GM21786 (cell line): Measurements from ENCODE around the gene MME.
"Not testable (repeated sequence)": the region's sequence is repeated elsewhere in the genome, so short reads cannot be mapped to it uniquely, and the experiment has no call there.

ENCODE experiments used
- ATAC-seq: cut with Tn5 transposase; IDR thresholded peaks from one replicate; pipeline ENCODE4 v1.9.1; 2021; ENCODE audit not compliant: unreplicated experiment

The MME gene

GRCh38 chr3:155083313-155083905, 3.3 kb downstream of the MME start:
- no peak for ATAC-seq

DNA sequence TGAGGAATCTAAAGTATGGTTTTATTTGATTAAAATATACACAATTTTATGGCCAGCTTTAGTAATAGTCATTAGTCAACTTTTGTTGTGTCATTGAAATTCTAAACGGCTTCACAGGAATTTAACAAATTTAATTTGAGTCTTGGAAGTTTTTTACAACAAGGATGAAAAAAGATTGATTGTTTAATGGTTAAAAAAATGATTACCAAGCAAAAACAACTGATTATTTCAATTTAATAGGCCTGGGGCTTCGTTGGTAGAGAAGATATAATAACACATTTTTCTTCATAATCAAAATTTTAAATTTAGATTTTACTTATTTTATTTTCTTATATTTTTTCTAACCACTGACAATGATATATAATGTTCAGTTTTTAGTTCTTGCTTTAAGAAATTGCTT, 4.4 kb downstream of the MME start:
- ATAC-seq, result no peak

DNA sequence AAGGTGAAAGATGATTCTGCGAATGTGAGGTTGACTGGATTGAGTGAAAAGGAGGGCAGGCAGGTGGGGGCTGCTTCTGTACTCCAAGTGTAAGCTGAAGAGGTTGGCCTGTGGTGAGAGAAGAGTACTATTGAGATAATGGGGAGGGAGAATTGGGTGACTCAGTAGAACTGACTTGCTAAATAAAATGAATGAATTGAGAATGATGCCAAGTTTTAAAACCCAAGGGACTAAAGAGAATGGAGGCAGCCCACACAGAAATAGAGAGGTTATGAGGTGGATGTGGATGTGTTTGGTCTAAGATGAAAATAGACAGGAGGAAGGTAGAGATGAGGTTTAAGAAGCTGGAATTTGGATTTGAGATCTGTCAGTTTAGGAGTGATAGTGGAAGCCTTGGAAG, 5.9 kb downstream of the MME start:
- no peak for ATAC-seq

DNA sequence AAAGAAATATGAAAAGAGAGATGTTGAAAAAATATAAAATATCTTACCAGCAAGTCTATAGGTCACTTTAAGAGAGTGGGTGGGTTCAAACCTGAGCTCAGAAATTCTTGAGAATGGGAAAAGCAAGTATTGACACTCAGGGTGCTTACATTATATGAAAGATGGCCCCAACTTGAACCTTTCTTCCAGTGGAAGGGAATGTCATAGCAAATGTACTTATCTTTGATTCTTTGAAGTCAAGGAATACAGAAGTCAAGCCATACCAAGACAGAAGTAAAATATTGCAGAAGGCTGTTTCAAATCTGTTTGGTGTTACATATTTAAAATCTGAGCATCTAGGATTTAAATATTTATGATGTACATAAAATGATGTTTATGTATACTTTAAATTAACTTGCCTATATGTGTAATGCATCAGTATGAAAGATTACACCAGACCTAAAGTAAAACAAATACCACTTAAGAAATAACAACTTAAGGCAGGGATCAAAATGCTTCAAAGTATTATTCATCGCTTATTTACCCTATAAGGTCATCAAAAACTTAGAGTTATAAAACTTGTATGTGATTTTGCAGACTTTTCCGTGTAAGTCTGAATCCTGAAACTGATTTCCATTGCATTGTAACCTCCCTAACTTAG, 8.7 kb downstream of the MME start:
- no peak for ATAC-seq

DNA sequence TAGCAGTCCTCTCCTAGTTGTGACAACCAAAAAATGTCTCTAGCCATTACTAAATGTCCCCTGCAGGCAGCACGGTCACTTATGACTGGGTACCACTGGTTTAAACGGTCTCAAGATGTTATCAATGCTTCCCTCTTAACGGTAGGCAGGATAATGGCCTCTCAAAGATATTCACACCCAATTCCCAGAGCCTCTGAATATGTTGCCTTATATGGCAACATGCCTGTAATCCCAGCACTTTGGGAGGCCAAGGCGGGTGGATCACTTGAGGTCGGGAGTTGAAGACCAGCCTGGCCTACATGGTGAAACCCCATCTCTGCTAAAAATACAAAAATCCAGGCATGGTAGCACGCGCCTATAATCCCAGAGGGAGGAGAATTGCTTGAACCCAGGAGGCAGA, 9.4 kb downstream of the MME start:
- no peak for ATAC-seq

DNA sequence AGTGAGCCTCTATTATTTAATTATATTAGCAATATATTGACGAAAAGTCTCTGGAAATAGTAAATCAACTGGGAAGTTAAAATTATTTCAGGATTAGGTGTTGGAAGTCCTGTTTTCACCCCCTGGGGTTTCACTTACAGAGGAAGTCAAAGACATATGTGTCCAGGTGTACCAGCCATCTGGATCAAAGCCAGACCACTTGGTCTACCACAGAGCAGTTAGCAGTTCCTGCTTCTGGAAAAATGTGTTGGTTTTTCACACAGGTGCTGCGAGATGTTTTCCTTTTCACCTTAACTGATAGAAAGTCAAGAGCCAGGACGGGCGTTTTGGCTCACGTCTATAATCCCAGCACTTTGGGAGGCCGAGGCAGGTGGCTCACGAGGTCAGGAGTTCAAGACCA, 13.1 kb downstream of the MME start:
- ATAC-seq, result no peak

DNA sequence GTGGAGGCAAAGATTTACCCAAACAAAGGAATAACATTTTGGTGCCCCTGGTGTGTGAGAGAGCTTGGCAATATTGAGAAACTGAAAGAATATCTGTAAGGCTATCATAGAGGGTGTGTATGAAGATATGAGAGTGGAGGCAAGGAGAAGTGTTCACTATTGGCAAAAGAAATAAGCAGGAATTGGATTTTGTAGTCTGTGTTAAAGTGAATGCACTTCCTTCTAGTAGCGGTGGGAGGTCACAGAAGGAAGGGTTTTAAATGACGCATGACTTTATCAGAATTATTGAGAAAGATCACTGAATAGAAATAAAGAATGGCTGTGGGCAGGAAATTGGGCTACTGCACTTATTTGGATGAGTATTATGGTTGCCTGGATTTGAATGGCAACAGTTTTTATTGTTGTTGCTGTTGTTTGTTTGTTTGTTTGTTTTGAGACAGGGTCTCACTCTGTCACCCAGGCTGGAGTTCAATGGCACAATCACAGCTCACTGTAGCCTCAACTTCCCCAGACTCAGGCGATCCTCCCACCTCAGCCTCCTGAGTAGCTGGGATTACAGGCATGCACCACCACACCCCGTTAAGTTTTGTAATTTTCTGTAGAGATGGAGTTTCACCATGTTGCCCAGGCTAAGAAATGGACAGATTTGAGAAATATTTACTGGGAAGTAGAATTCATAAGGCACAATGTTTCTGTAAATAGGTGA, 16.3 kb downstream of the MME start:
- no peak for ATAC-seq

DNA sequence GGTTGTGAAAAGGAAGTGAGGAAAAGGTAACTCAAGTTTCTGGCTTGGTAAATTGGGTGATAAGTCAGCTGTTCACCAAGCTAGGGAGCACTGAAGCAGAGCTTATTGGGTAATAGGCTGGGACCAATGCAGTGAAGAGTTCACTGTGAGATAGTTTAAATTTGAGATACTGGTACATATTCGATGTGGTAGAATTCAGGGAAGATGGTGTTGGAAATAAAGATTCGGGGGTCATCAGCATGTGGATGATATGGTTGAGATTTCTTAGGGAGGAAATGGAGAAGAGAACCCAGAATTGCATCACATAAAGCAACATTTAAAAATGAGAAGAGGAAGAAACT, 16.9 kb downstream of the MME start:
- no peak for ATAC-seq

DNA sequence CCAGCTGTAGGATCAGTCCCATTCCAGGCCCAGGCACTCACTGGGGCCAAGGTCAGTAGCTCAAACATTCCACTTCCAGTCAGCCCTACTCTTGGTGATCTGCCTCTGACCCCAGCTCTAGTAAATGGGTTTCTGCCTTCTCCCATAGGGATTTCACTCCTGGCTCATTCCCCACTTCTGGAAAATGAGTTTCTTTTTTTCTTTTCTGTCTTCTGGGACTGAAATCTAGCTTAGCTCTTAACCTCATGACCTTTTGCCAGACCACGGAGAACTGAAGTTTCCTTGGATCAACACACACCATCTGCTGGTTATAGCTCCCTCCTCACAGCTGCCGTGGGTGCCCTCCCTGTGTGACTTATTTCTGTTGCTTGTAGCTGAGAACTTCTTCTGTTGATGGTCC, 21.3 kb downstream of the MME start:
- ATAC-seq, result no peak

DNA sequence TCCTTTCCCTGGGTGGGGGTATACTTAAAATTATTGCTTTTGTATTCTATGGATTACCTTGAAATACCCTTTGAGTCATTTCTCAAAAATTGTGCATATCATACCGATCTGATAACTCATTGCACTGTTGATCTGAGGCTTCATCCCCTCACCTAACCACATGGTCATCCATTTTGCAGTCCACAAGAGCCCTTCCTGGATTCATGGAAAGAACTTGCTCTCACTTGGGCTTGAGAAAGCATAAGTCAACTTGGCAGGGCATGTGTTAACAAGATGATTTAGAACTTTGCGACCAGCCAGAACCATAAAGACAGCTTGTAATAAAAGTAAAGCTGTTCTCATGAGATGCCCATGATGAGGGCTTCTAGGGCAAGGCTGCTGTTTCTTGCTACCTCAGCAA, 22.2 kb downstream of the MME start:
- no peak for ATAC-seq

- no peak for ATAC-seq
Measured at GRCh38 chr3:155103686-155104085, 23.6 kb downstream of the MME start.

GRCh38 chr3:155106119-155106518, 26.0 kb downstream of the MME start:
- no peak for ATAC-seq

DNA sequence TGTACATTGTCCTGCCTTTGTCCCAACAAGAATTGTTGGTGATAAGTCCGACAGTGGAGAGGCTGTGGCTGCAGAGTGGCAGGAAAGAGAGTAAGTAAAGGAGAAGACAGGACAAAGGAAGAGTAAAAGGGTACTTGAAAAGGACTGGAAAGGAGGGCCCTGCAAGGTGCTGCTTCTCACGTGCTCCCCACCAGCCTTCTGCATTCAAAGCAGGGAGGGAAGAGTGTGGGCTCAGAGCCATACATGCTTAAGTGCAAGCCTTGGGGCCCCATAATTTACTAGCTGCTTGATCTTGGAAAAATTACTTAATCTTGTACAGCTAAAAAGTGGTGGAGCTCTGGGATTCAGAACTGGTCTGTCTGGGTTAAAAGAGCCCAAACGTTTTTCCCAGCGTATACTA, 29.9 kb downstream of the MME start:
- no peak for ATAC-seq

GRCh38 chr3:155110996-155111901, 31.1 kb downstream of the MME start:
- no peak for ATAC-seq

DNA sequence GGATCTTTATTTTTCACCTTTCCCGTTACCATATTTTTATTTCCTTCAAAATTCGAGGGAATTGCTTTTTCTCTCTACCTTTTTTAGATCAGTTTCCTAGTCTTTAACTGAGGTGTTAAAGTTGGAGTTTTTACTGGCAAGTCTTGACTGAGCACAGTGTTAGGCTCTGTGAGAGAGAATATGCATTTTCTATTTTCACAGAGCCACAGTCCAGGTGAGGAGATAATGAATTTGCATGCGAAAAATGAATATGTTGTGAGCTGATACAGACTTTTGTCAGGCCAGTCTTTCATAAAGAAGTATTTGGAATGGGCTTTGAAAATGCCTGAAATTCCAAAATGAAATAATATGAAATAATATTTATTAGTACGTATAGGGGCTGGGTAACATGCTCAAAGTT, 31.9 kb downstream of the MME start:
- no peak for ATAC-seq

DNA sequence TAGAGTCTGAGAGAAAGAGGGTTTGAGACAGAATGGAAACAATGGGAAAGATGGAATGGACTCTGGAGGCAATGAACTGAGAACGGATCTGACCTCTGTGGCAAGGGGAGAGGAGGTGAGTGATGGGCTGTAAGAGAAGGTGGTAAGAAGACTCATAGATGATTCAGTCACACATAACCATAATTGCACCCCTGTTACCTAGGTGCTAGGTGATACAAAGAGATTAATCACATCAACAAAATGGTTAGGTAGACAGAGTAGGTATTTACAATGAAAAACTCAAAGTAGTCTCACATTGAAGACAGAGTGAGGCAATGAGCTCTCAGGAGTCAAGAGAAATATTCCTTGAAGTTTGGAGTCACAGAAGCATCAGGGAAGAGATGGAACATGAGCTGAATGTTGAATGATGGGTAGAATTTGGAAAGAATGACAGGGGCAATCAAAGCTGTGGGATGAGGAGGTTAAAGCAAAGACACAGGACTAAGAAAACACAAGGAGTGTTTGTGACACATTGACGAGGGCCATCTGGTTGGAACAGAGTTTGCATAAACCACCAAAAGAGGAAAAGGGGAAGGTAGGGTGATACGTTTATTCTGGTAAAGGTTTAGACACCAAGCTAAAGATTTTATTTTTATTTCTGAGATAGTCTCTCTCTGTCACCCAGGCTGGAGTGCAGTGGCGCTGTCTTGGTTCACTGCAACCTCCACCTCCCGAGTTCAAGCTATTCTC, 32.7 kb downstream of the MME start:
- ATAC-seq, result no peak

DNA sequence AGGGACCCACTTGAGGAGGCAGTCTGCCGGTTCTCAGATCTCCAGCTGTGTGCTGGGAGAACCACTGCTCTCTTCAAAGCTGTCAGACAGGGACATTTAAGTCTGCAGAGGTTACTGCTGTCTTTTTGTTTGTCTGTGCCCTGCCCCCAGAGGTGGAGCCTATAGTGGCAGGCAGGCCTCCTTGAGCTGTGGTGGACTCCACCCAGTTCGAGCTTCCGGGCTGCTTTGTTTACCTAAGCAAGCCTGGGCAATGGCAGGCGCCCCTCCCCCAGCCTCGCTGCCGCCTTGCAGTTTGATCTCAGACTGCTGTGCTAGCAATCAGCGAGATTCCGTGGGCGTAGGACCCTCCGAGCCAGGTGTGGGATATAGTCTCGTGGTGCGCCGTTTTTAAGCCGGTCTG, 44.6 kb downstream of the MME start:
- ATAC-seq, result not testable (repeated sequence)

DNA sequence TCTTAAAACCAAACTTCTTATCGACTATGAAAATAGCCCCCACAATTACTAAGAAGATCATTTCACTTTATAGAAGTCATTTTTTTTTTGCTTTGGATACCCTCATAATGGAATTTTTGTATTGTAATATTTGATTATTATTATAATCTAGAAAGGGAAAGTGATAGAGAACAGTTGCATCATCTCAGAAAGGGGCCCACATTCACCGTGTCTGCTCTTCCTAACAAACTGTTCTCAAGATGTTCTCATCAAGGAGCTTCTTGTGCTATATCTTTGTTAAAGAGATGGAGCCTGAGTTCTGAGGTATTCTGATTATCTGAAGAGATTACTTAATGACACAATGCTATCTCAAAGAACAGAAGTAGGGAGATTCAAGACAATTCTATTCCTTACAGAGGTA, 49.3 kb downstream of the MME start:
- no peak for ATAC-seq

- no peak for ATAC-seq
Measured at GRCh38 chr3:155130001-155130400, 49.9 kb downstream of the MME start.

GRCh38 chr3:155131104-155131503, 51.0 kb downstream of the MME start:
- peak; percentile 98 for ATAC-seq

GRCh38 chr3:155134311-155134710, 54.2 kb downstream of the MME start:
- not testable (repeated sequence) for ATAC-seq
